Activated T-cell treated with anti-CD3 and anti-CD28 coated beads, Interleukin-2, amount 50 U/mL, for 48 hours (primary cell): ENCODE data around the gene HMGB2.

Source experiments
- DNase-seq, 2 experiments: peaks; one replicate each; pipeline ENCODE4 v3.0.0-alpha.2; 2020

HMGB2 gene

GRCh38 chr4:173288296-173288695, 45.9 kb downstream of the HMGB2 start:
- DNase-seq: peak; percentile 79 to 83

GRCh38 chr4:173287486-173287885, 46.7 kb downstream of the HMGB2 start:
- DNase-seq: no peak

- DNase-seq: no peak
Observed at GRCh38 chr4:173284463-173284862, 49.7 kb downstream of the HMGB2 start.

GRCh38 chr4:173282626-173283025, 51.5 kb downstream of the HMGB2 start:
- DNase-seq: no peak

- no peak for DNase-seq
Observed at GRCh38 chr4:173282256-173282562, 51.9 kb downstream of the HMGB2 start.

GRCh38 chr4:173281406-173282255, 52.5 kb downstream of the HMGB2 start:
- no peak for DNase-seq
